ENCODE measurements around the gene CHCHD3.
"Not testable (repeated sequence)": the region's sequence is repeated elsewhere in the genome, so short reads cannot be mapped to it uniquely, and the experiment has no call there.

Gene CHCHD3

GRCh38 chr7:132953468-132953867, 128.4 kb downstream of the CHCHD3 start:
- DNase-seq (ENCODE audit: low spot score): no peak

GRCh38 chr7:132950725-132951124, 131.2 kb downstream of the CHCHD3 start:
- no peak for DNase-seq (ENCODE audit: low spot score)

DNA sequence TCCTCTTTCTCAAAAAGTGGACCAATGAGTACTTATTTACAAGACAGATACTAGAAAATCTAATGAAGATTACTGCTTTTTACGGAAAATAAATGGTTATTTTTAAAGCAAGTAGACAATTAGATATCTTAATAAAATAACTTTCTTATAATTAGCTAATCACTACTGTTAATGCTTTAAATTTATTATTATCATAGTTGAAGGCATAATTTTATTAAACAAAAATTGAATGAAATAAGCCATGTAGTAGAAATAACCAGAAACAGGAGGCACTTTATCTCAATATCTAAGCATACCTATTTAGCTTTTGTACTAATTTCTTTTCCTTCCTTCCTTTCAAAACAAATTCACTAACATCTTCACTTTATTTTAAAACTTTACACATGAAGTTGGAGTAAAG, 134.9 kb downstream of the CHCHD3 start:
- no peak for DNase-seq (ENCODE audit: low spot score)

- no peak for DNase-seq (ENCODE audit: low spot score)
Measured at GRCh38 chr7:132944774-132945173, 137.1 kb downstream of the CHCHD3 start.

DNA sequence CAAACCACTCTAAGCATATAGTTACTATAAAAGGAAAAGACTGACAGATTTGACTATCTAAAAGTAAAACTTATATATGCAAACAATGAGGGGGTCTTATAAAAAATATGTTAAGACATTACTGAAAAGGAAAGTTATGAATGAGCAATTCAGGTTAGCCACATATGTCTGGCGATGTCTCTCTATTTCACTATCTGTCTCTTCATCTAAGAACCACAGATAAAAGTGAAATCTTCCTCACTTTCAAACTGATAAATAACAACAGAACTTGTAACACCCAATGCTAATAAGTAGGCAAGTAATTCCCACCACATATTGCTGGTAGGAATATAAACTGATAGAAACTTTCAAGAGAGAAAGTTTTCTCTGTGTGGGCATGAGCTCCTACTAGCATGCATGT, 138.2 kb downstream of the CHCHD3 start:
- no peak for DNase-seq (ENCODE audit: low spot score)

DNA sequence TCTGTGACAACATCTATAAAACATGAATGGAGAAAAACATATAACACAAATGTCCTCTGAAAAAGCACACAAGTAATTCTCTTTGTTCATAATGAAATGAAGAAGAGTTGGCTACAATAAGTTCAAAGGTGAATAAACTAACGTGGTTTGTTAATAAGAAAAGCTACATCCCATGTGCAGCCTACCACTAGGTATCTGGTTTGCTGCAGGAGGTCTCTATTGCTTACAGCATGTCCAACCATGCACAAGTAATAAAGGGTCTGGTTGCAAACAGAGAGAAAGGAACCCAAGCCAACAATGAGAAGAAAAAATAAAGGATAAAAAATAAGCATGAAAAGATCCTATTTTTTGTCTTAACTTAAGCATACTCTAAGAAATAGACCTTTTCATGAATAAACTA, 139.2 kb downstream of the CHCHD3 start:
- no peak for DNase-seq (ENCODE audit: low spot score)

DNA sequence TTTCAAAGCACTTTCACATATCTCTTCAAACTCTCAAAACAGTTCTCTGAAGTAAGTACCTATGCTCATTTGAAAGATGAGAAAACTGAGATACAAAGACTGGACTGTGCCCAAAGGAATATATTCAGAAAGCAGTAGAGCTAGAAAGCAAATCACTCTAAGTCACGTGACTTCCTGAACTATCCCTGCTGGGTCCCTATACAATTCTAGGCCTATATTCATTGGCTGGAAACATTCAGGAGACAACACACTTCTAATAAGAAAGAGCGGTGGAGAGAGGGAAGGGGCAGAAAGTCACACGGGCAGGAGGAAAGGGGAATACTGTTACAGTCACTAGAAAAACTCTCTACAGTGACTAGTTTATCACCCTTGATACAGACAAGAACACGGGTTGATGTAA, 140.0 kb downstream of the CHCHD3 start:
- DNase-seq (ENCODE audit: low spot score): no peak

- no peak for DNase-seq (ENCODE audit: low spot score)
Measured at GRCh38 chr7:132941428-132941827, 140.5 kb downstream of the CHCHD3 start.

DNA sequence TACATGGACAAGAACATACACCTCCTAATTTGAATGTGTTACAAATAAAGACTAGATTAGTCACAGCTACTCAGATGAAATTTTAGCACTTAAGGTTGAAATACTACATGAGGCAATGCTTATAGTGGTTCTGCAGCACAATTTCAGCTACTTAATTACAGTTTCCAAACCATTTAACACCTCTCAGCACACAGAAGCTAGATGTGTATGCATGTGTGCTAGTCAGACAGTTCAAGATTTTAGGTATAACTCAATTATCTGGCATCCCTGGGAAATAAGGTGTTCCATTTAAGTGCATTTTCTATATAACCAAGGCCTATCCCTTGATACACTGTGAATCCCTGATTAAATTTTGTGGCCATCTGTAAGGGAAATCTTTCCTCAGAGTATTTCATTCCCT, 141.8 kb downstream of the CHCHD3 start:
- DNase-seq (ENCODE audit: low spot score): no peak

DNA sequence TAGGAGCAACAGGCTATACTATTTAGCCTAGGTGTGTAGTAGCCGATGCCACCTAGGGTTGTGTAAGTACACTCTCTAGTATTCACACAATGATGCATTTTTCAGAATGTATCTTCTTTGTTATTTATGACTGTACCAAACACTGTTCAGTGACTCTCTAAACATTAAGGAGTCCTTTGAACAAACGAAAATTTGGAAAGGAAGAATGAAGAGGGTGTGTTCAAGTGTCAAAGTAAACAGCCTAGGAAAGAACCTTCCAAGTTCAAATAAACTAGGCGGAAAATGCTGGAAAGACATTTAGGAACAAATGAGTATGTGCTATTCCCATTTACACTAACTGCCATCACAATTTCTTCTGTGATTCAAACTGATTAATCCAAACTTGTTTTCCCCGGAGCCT, 142.4 kb downstream of the CHCHD3 start:
- no peak for DNase-seq (ENCODE audit: low spot score)

DNA sequence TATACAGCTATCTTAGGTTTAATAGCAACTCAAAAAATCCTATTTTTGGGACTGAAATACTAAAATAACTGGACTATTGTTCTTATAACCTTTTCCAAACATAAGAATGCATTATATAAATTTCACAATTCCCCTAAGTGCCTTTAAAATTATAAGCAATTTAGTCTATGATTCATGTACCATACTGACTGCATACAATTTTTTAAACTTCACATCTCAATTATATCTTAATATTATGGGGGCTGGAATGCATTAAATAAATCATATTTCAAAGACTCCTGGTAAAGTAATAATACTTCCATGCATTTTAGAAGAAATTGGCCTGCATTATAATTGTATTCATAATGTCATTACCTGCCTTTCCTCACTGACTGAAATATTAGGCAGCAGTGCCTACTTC, 144.6 kb downstream of the CHCHD3 start:
- no peak for DNase-seq (ENCODE audit: low spot score)

DNA sequence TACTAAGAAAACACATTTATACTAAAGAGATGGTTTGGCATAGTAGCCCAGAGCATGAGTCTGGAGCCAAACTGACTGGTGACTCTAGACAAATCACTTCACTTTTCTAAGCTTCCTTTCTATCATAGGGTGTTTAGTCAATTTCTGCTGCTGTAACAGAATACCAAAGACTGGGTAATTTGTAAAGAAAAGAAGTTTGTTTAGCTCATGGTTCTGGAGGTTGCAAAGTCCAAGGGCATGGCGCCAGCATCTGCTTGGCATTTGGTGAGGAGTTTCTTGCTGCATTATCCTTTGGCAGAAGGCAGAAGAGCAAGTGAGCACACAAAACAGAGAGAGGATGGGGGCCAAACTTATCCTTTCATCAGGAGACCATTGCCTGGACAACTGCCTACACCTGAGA, 146.3 kb downstream of the CHCHD3 start:
- DNase-seq (ENCODE audit: low spot score): no peak

DNA sequence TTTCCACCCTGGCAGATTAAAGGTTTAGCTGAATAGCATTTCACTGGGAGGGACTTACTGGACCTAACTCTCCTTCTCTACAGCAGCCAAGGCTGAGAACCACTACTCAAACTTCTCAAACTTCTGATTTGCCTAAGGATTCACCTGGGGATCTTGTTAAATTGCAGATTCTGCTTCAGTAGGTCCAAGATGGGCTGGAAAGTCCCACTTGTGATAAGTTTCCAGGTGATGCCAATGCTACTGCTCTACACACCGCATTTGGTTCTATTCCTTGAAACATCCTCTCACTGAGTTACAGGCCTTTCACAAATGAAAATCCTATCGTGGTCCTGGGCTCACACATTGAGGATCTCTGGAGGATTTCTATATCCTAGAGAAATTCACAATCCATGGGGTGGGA, 147.9 kb downstream of the CHCHD3 start:
- no peak for DNase-seq (ENCODE audit: low spot score)

- no peak for DNase-seq (ENCODE audit: low spot score)
Measured at GRCh38 chr7:132933072-132933458, 148.8 kb downstream of the CHCHD3 start.

DNA sequence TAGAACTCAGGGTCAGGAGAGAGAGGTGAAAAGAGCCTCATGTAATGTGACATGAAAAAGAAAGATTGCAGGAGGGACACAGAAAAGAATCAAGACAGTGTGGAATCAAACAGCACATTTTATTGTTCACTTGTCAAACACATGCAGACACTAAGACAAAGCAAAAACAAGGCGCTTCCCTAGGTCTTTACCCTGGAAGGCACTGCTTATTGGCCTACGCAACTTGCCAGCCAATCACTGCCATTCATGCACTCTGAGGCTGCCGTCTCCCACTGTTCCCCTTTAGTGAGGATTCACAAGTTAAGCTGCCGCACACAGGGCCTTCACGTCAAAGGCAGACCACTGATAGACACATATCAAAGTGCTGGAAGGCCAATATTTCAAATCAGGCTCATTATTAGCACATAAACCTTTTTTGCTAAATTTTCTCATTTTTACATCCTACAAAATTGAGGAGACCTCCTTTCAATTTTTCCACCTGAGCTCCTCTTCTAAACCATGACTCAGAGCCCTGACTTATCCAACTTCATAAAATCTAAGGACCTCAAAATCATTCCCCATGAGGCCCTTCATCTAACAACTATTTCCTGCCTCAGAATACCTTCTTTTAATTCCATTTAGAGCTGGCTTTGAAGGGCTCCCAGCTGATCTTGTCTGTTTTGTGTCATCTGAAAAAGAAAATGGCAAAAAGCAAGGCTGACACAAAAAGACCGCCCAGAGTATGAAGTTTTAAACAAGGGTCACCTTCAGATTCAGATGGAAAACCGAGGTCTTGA, 149.4 kb downstream of the CHCHD3 start:
- no peak for DNase-seq (ENCODE audit: low spot score)

DNA sequence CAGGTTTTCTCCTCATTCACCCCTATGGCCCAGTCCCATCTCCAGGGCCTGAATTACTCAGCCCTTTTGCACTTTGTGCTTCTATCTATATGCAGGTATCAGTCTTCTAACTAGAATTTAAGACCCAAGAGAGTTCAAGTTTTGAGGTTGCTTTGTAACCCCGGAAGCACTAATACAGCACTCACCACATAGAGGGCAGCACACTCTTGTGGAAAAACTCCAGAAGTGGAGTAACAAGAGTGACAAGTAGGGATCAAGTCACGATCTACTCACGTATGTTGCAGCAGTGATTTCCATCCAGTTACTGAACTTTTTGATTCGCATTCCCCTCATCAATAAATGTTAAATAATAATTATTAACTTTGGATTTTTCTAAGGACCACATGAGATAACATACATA, 151.0 kb downstream of the CHCHD3 start:
- DNase-seq (ENCODE audit: low spot score): peak; percentile 73

DNA sequence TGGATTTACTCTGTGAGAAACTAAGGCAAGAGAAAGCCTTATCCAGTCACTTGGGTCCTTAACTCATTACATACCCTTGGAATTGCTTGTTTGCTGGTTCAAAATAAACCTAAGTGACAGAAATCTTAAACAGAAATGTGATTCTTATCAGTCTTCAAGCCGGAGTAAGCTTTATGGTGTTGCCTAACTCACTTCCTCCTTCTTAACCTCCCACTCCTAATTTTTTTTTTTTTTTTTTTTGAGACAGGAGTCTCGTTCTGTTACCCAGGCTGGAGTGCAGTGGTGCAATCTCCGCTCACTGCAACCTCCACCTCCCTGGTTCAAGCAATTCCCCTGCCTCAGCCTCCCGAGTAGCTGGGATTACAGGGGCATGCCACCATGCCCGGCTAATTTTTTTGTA, 151.9 kb downstream of the CHCHD3 start:
- DNase-seq (ENCODE audit: low spot score): not testable (repeated sequence)

GRCh38 chr7:132919771-132920170, 162.1 kb downstream of the CHCHD3 start:
- no peak for DNase-seq (ENCODE audit: low spot score)

DNA sequence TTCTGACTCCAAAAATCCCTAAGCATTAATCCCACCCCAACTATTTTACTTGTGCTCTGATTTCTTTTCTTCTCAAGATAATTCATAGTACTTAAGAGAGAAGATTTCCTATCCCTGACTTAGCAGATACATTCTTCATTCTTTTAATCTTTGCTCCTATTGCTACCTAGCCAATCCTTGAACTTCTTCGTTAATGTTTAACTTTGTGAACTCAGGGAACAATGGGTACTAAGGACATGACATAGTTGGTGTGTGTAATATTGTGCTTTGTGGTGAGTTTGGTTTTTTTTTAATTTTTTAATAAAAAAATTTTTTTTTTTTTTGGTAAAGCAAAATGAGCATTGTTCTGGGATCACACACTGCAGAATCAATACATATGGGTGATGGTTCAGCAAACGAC, 166.2 kb downstream of the CHCHD3 start:
- DNase-seq (ENCODE audit: low spot score): no peak

GRCh38 chr7:132910657-132911056, 171.2 kb downstream of the CHCHD3 start:
- DNase-seq (ENCODE audit: low spot score): no peak

DNA sequence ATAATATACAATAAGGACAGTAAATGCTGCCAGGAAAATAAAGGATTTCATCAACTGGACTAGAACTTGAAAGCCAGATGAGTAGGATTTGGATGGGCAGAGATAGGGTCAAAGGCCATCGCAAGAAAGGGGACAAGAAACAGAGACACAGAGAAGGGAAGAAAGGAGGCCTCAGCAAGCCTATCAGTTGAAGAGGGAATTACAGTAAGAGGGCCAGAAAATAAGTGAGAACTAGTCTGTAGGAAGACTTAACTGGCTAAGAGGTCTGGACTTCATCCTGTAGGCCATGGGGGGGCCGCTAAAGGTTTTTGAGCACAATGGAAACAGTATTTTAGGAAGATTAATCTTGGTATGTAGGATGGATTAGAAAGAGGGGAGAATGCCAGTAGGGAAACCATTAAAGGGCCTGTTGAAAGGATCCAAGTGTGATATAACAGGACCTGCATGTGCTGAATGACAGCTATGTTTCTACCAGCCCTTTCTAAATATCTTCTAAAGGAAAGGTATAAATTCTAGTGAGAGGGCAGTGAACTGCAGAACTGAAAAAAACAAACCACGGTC, 174.4 kb downstream of the CHCHD3 start:
- DNase-seq (ENCODE audit: low spot score): no peak

- peak; percentile 17 for DNase-seq (ENCODE audit: low spot score)
Measured at GRCh38 chr7:132906193-132906835, 175.6 kb downstream of the CHCHD3 start.

- DNase-seq (ENCODE audit: low spot score): not testable (repeated sequence)
Measured at GRCh38 chr7:132905136-132905535, 176.8 kb downstream of the CHCHD3 start.

GRCh38 chr7:132904209-132904608, 177.7 kb downstream of the CHCHD3 start:
- DNase-seq (ENCODE audit: low spot score): no peak

Data from pons (tissue), 1 donor.